ENCODE data around the gene SNRNP27.
A peak's percentile ranks its signal among the peaks of the same experiment; 100 is the strongest.

Gene SNRNP27

DNA sequence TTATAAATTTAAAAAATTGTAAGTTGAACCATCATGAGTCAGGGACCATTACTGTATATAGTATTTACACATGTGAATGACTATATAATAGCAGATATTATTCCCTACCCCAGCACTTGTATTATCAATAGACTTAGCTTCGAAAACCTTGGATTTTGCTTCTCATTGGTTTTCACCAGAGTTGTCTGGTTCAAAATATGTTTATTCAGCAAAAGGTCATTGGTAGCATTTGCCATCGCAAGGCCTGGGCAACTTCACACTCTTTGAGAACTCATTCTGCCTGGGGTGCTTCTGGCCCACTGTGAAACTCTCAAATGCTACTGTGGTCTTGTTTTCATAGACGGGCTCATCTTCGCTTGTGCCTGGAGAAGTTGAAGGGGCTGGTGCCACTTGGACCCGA lies 41.3 kb downstream of the SNRNP27 start:
- Histone ChIP-seq H3K4me1 (ENCODE audit: control insufficient read depth, insufficient read depth, low read length, poor library complexity, severe bottlenecking) (no peaks in the 10 kb centered on the region), H3K27me3 (replicated peaks; ENCODE audit: control insufficient read depth, insufficient read depth, low read length, poor library complexity, severe bottlenecking) (no peaks in the 10 kb centered on the region), H3K27ac (ENCODE audit: insufficient read depth, low read length, poor library complexity, severe bottlenecking) (no peak overlapping the region), H3K9me3 (ENCODE audit: control insufficient read depth, low read length) (no peaks in the 10 kb centered on the region), H3K4me3 (ENCODE audit: insufficient read depth, low read depth, low read length, poor library complexity, severe bottlenecking) (no peak overlapping the region), H3K36me3 (ENCODE audit: control insufficient read depth, insufficient read depth, low read length) (peaks cover 45% of the 10 kb centered on the region)
- DNase-seq, result no peak

DNA sequence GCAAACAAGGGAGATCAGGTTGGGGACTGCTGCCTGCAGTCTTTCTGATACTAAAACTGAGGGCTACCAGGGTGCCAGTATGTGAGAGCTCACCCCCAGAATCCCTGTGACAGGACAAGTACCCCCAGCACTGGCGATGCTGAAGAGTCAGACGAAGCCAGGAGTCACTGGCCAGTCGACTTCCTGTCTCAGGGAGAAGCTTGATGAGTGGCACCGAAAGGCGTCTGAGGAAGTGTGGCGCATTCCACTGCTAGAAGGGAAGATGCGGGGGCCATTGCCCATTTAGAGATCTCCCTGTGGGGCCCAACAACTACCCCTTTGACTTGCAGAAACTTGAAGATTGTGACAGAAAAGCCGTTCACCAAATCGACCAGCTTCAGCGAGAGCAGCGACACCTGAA lies 43.1 kb downstream of the SNRNP27 start:
- Histone ChIP-seq H3K27ac (ENCODE audit: insufficient read depth, low read length, poor library complexity, severe bottlenecking) (no peak overlapping the region), H3K4me3 (ENCODE audit: insufficient read depth, low read depth, low read length, poor library complexity, severe bottlenecking) (no peak overlapping the region), H3K9me3 (ENCODE audit: control insufficient read depth, low read length) (no peaks in the 10 kb centered on the region), H3K36me3 (ENCODE audit: control insufficient read depth, insufficient read depth, low read length) (peaks cover 59% of the 10 kb centered on the region), H3K4me1 (ENCODE audit: control insufficient read depth, insufficient read depth, low read length, poor library complexity, severe bottlenecking) (no peaks in the 10 kb centered on the region), H3K27me3 (replicated peaks; ENCODE audit: control insufficient read depth, insufficient read depth, low read length, poor library complexity, severe bottlenecking) (no peaks in the 10 kb centered on the region)
- DNase-seq, result no peak

DNA sequence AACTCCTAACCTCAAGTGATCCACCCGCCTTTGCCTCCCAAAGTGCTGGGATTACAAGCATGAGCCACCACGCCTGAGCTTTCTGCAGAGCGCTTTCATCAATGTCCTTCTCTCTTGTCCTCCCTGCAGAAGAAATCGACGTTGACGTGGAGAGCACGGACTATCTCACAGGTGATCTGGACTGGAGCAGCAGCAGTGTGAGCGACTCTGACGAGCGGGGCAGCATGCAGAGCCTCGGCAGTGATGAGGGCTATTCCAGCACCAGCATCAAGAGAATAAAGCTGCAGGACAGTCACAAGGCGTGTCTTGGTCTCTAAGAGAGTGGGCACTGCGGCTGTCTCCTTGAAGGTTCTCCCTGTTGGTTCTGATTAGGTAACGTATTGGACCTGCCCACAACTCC lies 44.2 kb downstream of the SNRNP27 start:
- no peak overlapping the region for H3K27ac ChIP-seq (ENCODE audit: insufficient read depth, low read length, poor library complexity, severe bottlenecking)
- H3K9me3 ChIP-seq (ENCODE audit: control insufficient read depth, low read length), result no peaks in the 10 kb centered on the region
- H3K27me3 ChIP-seq (replicated peaks; ENCODE audit: control insufficient read depth, insufficient read depth, low read length, poor library complexity, severe bottlenecking), result no peaks in the 10 kb centered on the region
- no peaks in the 10 kb centered on the region for H3K4me1 ChIP-seq (ENCODE audit: control insufficient read depth, insufficient read depth, low read length, poor library complexity, severe bottlenecking)
- DNase-seq, result no peak
- peaks cover 67% of the 10 kb centered on the region for H3K36me3 ChIP-seq (ENCODE audit: control insufficient read depth, insufficient read depth, low read length)
- H3K4me3 ChIP-seq (ENCODE audit: insufficient read depth, low read depth, low read length, poor library complexity, severe bottlenecking), result no peak overlapping the region

DNA sequence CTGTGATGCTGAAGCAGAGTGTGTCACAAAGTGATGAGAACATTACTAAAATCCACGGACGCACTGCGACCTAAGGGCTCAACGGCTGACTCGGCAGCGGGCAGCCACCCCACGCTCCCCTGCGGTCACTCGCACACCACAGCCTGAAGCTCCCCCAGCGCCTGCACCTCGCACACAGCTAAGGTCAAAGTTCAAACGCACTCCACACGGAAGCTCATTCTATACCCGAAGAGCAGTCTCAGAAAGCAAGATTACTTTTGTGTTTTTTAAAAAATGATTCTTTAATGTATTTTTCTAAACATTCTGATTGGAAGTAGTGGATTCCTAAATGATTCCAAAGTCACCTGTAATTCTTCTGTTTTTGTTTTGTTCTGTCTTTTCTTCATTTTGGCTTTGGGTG lies 46.0 kb downstream of the SNRNP27 start:
- H3K4me1 ChIP-seq (ENCODE audit: control insufficient read depth, insufficient read depth, low read length, poor library complexity, severe bottlenecking), result no peaks in the 10 kb centered on the region
- DNase-seq, result no peak
- H3K4me3 ChIP-seq (ENCODE audit: insufficient read depth, low read depth, low read length, poor library complexity, severe bottlenecking), result no peak overlapping the region
- H3K27ac ChIP-seq (ENCODE audit: insufficient read depth, low read length, poor library complexity, severe bottlenecking), result no peak overlapping the region
- H3K27me3 ChIP-seq (replicated peaks; ENCODE audit: control insufficient read depth, insufficient read depth, low read length, poor library complexity, severe bottlenecking), result no peaks in the 10 kb centered on the region
- no peaks in the 10 kb centered on the region for H3K9me3 ChIP-seq (ENCODE audit: control insufficient read depth, low read length)
- H3K36me3 ChIP-seq (ENCODE audit: control insufficient read depth, insufficient read depth, low read length), result peaks cover 67% of the 10 kb centered on the region

DNA sequence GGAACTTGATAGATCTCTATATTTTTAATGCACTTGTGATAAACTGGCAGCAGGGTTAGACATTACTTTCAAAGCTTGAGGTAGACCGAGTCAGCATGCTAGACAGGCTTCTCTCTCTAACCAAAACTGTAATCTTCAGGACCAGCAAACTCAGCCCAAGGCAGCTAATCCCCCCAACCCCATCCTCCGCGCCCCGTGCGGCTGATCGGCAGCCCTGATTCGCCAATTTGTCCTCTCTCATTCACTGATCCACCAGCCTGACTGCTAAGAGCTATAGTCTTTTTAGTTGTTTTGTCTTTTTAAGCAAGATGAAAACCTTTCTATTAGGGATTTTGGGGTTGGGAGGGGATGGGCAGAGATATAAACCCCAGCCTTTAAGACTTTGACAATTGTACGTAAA lies 46.9 kb downstream of the SNRNP27 start:
- DNase-seq, result no peak
- Histone ChIP-seq H3K9me3 (ENCODE audit: control insufficient read depth, low read length) (no peaks in the 10 kb centered on the region), H3K4me3 (ENCODE audit: insufficient read depth, low read depth, low read length, poor library complexity, severe bottlenecking) (no peak overlapping the region), H3K4me1 (ENCODE audit: control insufficient read depth, insufficient read depth, low read length, poor library complexity, severe bottlenecking) (peaks cover 4% of the 10 kb centered on the region), H3K27ac (ENCODE audit: insufficient read depth, low read length, poor library complexity, severe bottlenecking) (no peak overlapping the region), H3K36me3 (ENCODE audit: control insufficient read depth, insufficient read depth, low read length) (peaks cover 60% of the 10 kb centered on the region), H3K27me3 (replicated peaks; ENCODE audit: control insufficient read depth, insufficient read depth, low read length, poor library complexity, severe bottlenecking) (no peaks in the 10 kb centered on the region)

DNA sequence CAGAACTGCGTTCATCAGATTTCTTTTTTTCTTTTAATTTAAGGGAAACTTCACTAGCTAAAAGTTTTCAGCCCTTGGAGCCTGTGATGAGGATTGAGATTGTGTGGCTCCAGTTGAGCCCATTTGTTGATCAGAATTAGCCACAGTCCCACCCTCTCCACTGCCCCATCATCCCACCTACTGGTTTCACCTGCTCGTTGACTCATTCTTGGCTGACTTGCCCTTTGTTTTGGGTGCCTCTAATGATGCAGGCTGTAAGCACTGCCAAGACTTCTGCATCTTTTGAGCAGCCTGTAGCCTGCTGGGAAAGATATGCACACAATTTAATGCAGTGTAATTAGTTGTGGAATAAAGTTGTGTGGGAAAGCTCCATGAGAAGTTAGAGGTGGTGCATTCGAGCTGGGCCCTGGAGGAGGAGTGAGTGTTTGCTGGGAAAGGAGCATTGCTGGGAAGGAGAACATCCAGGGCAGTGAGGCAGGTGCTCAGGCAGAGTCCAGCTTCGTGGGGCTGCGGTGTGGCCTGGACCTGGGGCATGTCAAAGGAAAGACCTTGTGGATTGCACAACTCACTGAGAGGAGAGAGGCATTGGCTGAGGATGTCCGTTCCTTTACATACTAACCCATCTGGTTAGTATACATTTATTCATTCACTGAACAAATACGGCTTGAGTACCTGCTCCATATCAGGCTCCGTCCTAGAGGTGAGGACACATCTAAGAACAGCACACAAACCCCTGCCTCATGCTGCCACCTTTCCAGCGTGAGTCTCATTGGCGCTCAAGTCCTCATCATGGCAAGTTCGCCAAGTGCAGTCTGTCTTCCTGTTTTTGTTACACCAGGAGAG lies 49.5 kb downstream of the SNRNP27 start:
- Histone ChIP-seq H3K27me3 (replicated peaks; ENCODE audit: control insufficient read depth, insufficient read depth, low read length, poor library complexity, severe bottlenecking) (no peaks in the 10 kb centered on the region), H3K36me3 (ENCODE audit: control insufficient read depth, insufficient read depth, low read length) (peaks cover 36% of the 10 kb centered on the region), H3K4me1 (ENCODE audit: control insufficient read depth, insufficient read depth, low read length, poor library complexity, severe bottlenecking) (peaks cover 20% of the 10 kb centered on the region), H3K27ac (ENCODE audit: insufficient read depth, low read length, poor library complexity, severe bottlenecking) (no peak overlapping the region), H3K4me3 (ENCODE audit: insufficient read depth, low read depth, low read length, poor library complexity, severe bottlenecking) (no peak overlapping the region), H3K9me3 (ENCODE audit: control insufficient read depth, low read length) (no peaks in the 10 kb centered on the region)
- DNase-seq, result no peak

DNA sequence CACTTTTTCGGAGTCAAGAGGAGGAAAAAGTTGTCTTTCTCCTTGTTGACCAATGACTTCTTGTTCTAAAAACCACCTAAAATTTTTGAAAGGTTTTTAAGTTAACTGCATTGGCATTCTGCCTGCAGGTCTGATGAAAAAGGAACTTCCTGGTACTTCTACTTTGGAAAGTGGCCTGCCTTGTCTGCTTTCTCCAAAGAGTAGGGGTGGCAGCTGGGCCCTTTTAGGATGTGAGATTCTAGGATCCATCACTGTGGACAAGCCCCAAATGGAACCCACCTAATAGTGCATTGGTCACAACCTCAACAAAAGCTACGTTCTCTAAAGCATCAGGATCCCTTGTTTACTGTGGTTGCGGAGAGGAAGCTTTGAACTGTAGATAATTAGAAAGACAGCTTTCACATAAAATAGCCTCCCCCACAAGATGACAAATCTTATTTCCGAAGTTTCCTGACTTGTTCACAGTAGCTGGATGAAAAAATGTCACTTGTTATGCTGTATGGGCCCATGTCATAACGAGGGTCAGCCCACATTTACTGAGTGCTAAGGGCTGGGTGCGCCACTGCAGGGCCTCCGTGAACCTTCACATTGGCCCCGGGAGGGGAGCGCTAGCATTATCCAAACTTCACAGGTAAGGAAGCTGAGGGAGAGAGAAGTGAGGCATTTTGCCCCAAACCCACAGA lies 50.2 kb downstream of the SNRNP27 start:
- Histone ChIP-seq H3K4me1 (ENCODE audit: control insufficient read depth, insufficient read depth, low read length, poor library complexity, severe bottlenecking) (peaks cover 20% of the 10 kb centered on the region), H3K36me3 (ENCODE audit: control insufficient read depth, insufficient read depth, low read length) (peaks cover 28% of the 10 kb centered on the region), H3K4me3 (ENCODE audit: insufficient read depth, low read depth, low read length, poor library complexity, severe bottlenecking) (no peak overlapping the region), H3K27ac (ENCODE audit: insufficient read depth, low read length, poor library complexity, severe bottlenecking) (no peak overlapping the region), H3K9me3 (ENCODE audit: control insufficient read depth, low read length) (no peaks in the 10 kb centered on the region), H3K27me3 (replicated peaks; ENCODE audit: control insufficient read depth, insufficient read depth, low read length, poor library complexity, severe bottlenecking) (no peaks in the 10 kb centered on the region)
- DNase-seq, result no peak

DNA sequence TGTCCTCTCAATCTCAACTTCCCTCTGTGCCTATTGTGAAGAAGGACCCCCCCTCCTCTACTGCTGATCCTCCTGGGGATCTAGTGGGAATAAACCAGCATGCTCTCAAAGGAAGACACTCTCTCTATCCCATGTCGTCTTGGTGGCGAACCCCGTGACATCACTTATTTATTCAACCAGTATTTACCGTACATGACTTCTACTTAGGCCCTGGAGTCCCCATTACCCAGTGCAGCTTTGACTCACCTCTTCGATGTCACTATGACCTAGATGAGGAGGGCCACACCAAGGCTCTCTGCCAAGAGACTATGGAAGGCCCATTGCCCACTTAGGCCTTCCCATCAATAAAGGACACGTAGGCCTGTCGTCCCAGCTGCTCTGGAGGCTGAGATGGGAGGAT lies 51.0 kb downstream of the SNRNP27 start:
- no peak overlapping the region for H3K27ac ChIP-seq (ENCODE audit: insufficient read depth, low read length, poor library complexity, severe bottlenecking)
- H3K27me3 ChIP-seq (replicated peaks; ENCODE audit: control insufficient read depth, insufficient read depth, low read length, poor library complexity, severe bottlenecking), result no peaks in the 10 kb centered on the region
- no peak for DNase-seq
- peaks cover 22% of the 10 kb centered on the region for H3K36me3 ChIP-seq (ENCODE audit: control insufficient read depth, insufficient read depth, low read length)
- no peaks in the 10 kb centered on the region for H3K9me3 ChIP-seq (ENCODE audit: control insufficient read depth, low read length)
- no peak overlapping the region for H3K4me3 ChIP-seq (ENCODE audit: insufficient read depth, low read depth, low read length, poor library complexity, severe bottlenecking)
- H3K4me1 ChIP-seq (ENCODE audit: control insufficient read depth, insufficient read depth, low read length, poor library complexity, severe bottlenecking), result peaks cover 20% of the 10 kb centered on the region

DNA sequence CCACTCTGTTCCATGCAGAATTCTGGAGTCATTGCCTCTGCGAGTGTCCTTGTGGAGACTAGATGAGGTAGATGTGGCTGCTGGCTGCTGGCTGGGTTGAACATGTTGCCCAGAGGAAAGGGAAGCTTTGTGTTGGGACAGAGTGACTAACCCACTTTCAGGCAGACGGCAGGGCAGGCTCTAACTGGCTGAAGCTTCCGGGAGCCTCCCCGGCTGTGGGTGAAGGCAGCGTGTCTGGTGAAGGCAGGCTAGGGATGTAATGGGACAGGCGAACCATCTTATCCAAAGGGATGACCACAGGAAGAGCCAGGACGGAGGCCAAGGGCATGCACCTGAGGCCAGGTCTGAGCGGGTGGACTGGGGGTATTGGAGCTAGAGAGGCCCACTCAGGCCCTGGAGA lies 51.7 kb downstream of the SNRNP27 start:
- Histone ChIP-seq H3K4me1 (ENCODE audit: control insufficient read depth, insufficient read depth, low read length, poor library complexity, severe bottlenecking) (peaks cover 20% of the 10 kb centered on the region), H3K4me3 (ENCODE audit: insufficient read depth, low read depth, low read length, poor library complexity, severe bottlenecking) (no peak overlapping the region), H3K9me3 (ENCODE audit: control insufficient read depth, low read length) (no peaks in the 10 kb centered on the region), H3K36me3 (ENCODE audit: control insufficient read depth, insufficient read depth, low read length) (peaks cover 21% of the 10 kb centered on the region), H3K27me3 (replicated peaks; ENCODE audit: control insufficient read depth, insufficient read depth, low read length, poor library complexity, severe bottlenecking) (no peaks in the 10 kb centered on the region), H3K27ac (ENCODE audit: insufficient read depth, low read length, poor library complexity, severe bottlenecking) (peak overlapping the region; percentile 40)
- DNase-seq, result no peak

DNA sequence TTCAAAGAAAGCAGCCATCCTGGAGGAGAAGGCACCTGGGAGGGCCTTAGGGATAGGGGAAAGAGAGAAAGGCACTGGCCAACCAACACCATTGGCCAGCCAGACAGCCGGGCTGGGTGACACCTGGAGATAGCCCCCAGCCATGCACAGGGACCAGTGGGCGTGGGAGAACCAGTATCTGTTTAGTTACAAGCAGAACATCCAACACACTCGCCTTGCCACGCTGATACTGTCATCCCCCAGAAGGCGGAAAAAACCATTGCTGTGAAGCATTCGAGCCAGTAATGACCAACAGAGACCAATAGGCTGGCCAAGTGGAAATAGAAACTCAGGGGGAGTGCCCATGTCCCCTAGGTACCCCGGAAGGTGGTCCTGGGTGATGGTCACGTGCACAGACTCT lies 52.2 kb downstream of the SNRNP27 start:
- DNase-seq, result no peak
- peak overlapping the region; percentile 40 for H3K27ac ChIP-seq (ENCODE audit: insufficient read depth, low read length, poor library complexity, severe bottlenecking)
- peaks cover 16% of the 10 kb centered on the region for H3K36me3 ChIP-seq (ENCODE audit: control insufficient read depth, insufficient read depth, low read length)
- H3K27me3 ChIP-seq (replicated peaks; ENCODE audit: control insufficient read depth, insufficient read depth, low read length, poor library complexity, severe bottlenecking), result no peaks in the 10 kb centered on the region
- no peak overlapping the region for H3K4me3 ChIP-seq (ENCODE audit: insufficient read depth, low read depth, low read length, poor library complexity, severe bottlenecking)
- H3K9me3 ChIP-seq (ENCODE audit: control insufficient read depth, low read length), result no peaks in the 10 kb centered on the region
- H3K4me1 ChIP-seq (ENCODE audit: control insufficient read depth, insufficient read depth, low read length, poor library complexity, severe bottlenecking), result peaks cover 20% of the 10 kb centered on the region

All from effector memory CD4-positive, alpha-beta T cell (primary cell).